Measurements from ENCODE around the gene CBL. TPM values are rescaled to one million over a fixed set of nuclear protein-coding genes. Genes with fewer than 3 reads are reported as not detected.
"Not testable (repeated sequence)": the region's sequence is repeated elsewhere in the genome, so short reads cannot be mapped to it uniquely, and the experiment has no call there.

Gene CBL
- total RNA-seq, 2 donors from 2014 or later = 36.1 to 41.9 TPM

GRCh38 chr11:119173453-119173852 is 32.7 kb upstream of the CBL start:
- peaks cover 11% of the 10 kb centered on the region for H3K4me1 Mint-ChIP-seq
- H3K9me3 ChIP-seq (ENCODE audit: control insufficient read depth, low read length, poor library complexity, severe bottlenecking) = no peaks in the 10 kb centered on the region
- no peak overlapping the region for H3K27ac Mint-ChIP-seq
- ATAC-seq = no peak
- DNase-seq = no peak
- H3K27me3 Mint-ChIP-seq = no peaks in the 10 kb centered on the region
- H3K36me3 Mint-ChIP-seq (ENCODE audit: low read depth) = no peaks in the 10 kb centered on the region
- no peak overlapping the region for H3K4me3 Mint-ChIP-seq

- Mint-ChIP-seq H3K36me3 (ENCODE audit: low read depth) (no peaks in the 10 kb centered on the region), H3K27me3 (no peaks in the 10 kb centered on the region), H3K4me1 (peaks cover 3% of the 10 kb centered on the region), H3K4me3 (no peak overlapping the region), H3K27ac (no peak overlapping the region)
- DNase-seq = no peak
- ATAC-seq = no peak
- H3K9me3 ChIP-seq (ENCODE audit: control insufficient read depth, low read length, poor library complexity, severe bottlenecking) = no peaks in the 10 kb centered on the region
Observed at GRCh38 chr11:119175493-119176077, 30.6 kb upstream of the CBL start.

- H3K9me3 ChIP-seq (ENCODE audit: control insufficient read depth, low read length, poor library complexity, severe bottlenecking) = no peaks in the 10 kb centered on the region
- no peak overlapping the region for H3K4me3 Mint-ChIP-seq
- H3K27me3 Mint-ChIP-seq = no peaks in the 10 kb centered on the region
- DNase-seq = no peak
- H3K36me3 Mint-ChIP-seq (ENCODE audit: low read depth) = no peaks in the 10 kb centered on the region
- no peak overlapping the region for H3K27ac Mint-ChIP-seq
- peaks cover 3% of the 10 kb centered on the region for H3K4me1 Mint-ChIP-seq
- no peak for ATAC-seq
Observed at GRCh38 chr11:119178166-119178680, 27.9 kb upstream of the CBL start.

- ATAC-seq (no peak), DNase-seq (no peak)
- H3K4me3 Mint-ChIP-seq = no peak overlapping the region
- H3K27me3 Mint-ChIP-seq = no peaks in the 10 kb centered on the region
- H3K9me3 ChIP-seq (ENCODE audit: control insufficient read depth, low read length, poor library complexity, severe bottlenecking) = no peaks in the 10 kb centered on the region
- H3K27ac Mint-ChIP-seq = no peak overlapping the region
- peaks cover 3% of the 10 kb centered on the region for H3K4me1 Mint-ChIP-seq
- no peaks in the 10 kb centered on the region for H3K36me3 Mint-ChIP-seq (ENCODE audit: low read depth)
Observed at GRCh38 chr11:119179342-119179741, 26.8 kb upstream of the CBL start.

GRCh38 chr11:119179983-119180382 is 26.2 kb upstream of the CBL start:
- Mint-ChIP-seq H3K4me3 (no peak overlapping the region), H3K36me3 (ENCODE audit: low read depth) (no peaks in the 10 kb centered on the region), H3K4me1 (peaks cover 3% of the 10 kb centered on the region), H3K27ac (no peak overlapping the region), H3K27me3 (no peaks in the 10 kb centered on the region)
- DNase-seq (no peak), ATAC-seq (no peak)
- no peaks in the 10 kb centered on the region for H3K9me3 ChIP-seq (ENCODE audit: control insufficient read depth, low read length, poor library complexity, severe bottlenecking)

GRCh38 chr11:119180729-119181676 is 25.1 kb upstream of the CBL start:
- Mint-ChIP-seq H3K4me3 (no peak overlapping the region), H3K27ac (no peak overlapping the region), H3K4me1 (peaks cover 3% of the 10 kb centered on the region), H3K27me3 (peaks cover under 1% of the 10 kb centered on the region), H3K36me3 (ENCODE audit: low read depth) (no peaks in the 10 kb centered on the region)
- H3K9me3 ChIP-seq (ENCODE audit: control insufficient read depth, low read length, poor library complexity, severe bottlenecking) = no peaks in the 10 kb centered on the region
- DNase-seq (no peak), ATAC-seq (no peak)

- Mint-ChIP-seq H3K27me3 (peaks cover 8% of the 10 kb centered on the region), H3K4me1 (peaks cover 3% of the 10 kb centered on the region), H3K4me3 (no peak overlapping the region), H3K27ac (no peak overlapping the region), H3K36me3 (ENCODE audit: low read depth) (no peaks in the 10 kb centered on the region)
- no peak for ATAC-seq
- DNase-seq = no peak
- H3K9me3 ChIP-seq (ENCODE audit: control insufficient read depth, low read length, poor library complexity, severe bottlenecking) = no peaks in the 10 kb centered on the region
Observed at GRCh38 chr11:119181677-119182412, 24.3 kb upstream of the CBL start.

GRCh38 chr11:119184399-119184798 is 21.7 kb upstream of the CBL start:
- H3K4me1 Mint-ChIP-seq; ATAC-seq; H3K36me3 Mint-ChIP-seq (ENCODE audit: low read depth); H3K9me3 ChIP-seq (ENCODE audit: control insufficient read depth, low read length, poor library complexity, severe bottlenecking); H3K27me3 Mint-ChIP-seq; DNase-seq; H3K4me3 Mint-ChIP-seq; H3K27ac Mint-ChIP-seq: not testable (repeated sequence)

- Mint-ChIP-seq H3K36me3 (ENCODE audit: low read depth) (no peaks in the 10 kb centered on the region), H3K4me1 (no peaks in the 10 kb centered on the region), H3K4me3 (no peak overlapping the region), H3K27ac (no peak overlapping the region), H3K27me3 (peaks cover 8% of the 10 kb centered on the region)
- H3K9me3 ChIP-seq (ENCODE audit: control insufficient read depth, low read length, poor library complexity, severe bottlenecking) = no peaks in the 10 kb centered on the region
- DNase-seq (no peak), ATAC-seq (no peak)
Observed at GRCh38 chr11:119185981-119186634, 20.0 kb upstream of the CBL start.

- no peak for ATAC-seq
Observed at GRCh38 chr11:119187123-119187892, 18.8 kb upstream of the CBL start.

GRCh38 chr11:119188067-119188466 is 18.1 kb upstream of the CBL start:
- no peak for ATAC-seq
- no peak for DNase-seq
- Mint-ChIP-seq H3K27ac (no peak overlapping the region), H3K36me3 (ENCODE audit: low read depth) (no peaks in the 10 kb centered on the region), H3K4me3 (no peak overlapping the region), H3K27me3 (peaks cover 8% of the 10 kb centered on the region), H3K4me1 (no peaks in the 10 kb centered on the region)
- no peaks in the 10 kb centered on the region for H3K9me3 ChIP-seq (ENCODE audit: control insufficient read depth, low read length, poor library complexity, severe bottlenecking)

More at GRCh38 chr11:119187123-119187892, 18.8 kb upstream of the CBL start:
- Mint-ChIP-seq H3K27me3 (peaks cover 8% of the 10 kb centered on the region), H3K4me1 (no peaks in the 10 kb centered on the region), H3K27ac (no peak overlapping the region), H3K4me3 (no peak overlapping the region), H3K36me3 (ENCODE audit: low read depth) (no peaks in the 10 kb centered on the region)
- DNase-seq = no peak
- no peaks in the 10 kb centered on the region for H3K9me3 ChIP-seq (ENCODE audit: control insufficient read depth, low read length, poor library complexity, severe bottlenecking)

GRCh38 chr11:119188887-119189286 is 17.3 kb upstream of the CBL start:
- H3K9me3 ChIP-seq (ENCODE audit: control insufficient read depth, low read length, poor library complexity, severe bottlenecking) = no peaks in the 10 kb centered on the region
- Mint-ChIP-seq H3K27ac (no peak overlapping the region), H3K4me1 (no peaks in the 10 kb centered on the region), H3K27me3 (peaks cover 8% of the 10 kb centered on the region), H3K4me3 (no peak overlapping the region), H3K36me3 (ENCODE audit: low read depth) (no peaks in the 10 kb centered on the region)
- ATAC-seq (no peak), DNase-seq (no peak)
